ENCODE data around the gene GALNT2.

The GALNT2 gene

DNA sequence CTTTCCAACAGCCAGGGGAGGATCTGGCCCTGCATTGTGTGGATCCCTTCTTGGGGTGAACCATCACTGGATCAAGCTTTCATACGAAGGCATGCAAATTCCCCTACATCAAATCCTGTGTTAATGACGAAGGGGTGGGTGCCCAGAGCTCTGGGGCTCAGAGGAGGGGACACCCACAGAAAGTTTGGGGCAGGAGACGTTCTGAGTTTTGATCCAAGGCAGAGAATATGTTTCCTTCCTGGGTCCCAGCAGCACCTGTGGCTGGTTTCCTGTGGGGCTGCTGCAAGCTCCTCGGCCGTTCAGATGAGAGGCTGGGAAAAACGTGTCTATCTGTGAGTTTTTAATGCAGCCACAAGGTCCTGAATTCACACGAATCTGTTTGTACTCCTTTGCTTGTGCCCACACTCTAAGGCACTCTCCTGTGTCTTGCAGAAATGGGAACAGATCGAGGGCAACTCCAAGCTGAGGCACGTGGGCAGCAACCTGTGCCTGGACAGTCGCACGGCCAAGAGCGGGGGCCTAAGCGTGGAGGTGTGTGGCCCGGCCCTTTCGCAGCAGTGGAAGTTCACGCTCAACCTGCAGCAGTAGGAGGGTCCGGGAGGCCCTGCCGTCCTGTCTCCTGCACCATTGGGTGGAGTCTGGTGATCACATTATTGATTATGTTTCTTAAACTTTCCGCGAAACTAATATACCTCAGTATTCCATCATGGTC, 212.0 kb downstream of the GALNT2 start:
- DNase-seq (ENCODE audit: low read depth) = no peak

DNA sequence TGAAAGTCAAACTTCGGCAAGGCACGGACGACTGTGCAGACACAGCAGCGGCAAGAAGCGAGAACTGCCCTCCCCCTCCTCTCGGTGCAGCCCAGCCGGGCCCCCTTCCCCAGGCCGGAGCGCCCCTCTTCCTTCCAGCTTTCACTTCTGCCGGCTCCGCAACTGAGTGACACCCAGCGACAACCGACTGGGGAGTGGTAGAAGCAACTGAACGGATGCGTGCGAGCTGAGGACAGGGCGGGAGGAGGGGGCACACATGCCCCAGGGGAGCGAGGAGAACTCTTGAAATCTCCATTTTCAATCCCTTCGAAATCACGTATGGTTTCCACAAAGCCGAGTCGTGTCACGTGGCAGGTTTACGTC, 212.5 kb downstream of the GALNT2 start:
- no peak for DNase-seq (ENCODE audit: low read depth)

DNA sequence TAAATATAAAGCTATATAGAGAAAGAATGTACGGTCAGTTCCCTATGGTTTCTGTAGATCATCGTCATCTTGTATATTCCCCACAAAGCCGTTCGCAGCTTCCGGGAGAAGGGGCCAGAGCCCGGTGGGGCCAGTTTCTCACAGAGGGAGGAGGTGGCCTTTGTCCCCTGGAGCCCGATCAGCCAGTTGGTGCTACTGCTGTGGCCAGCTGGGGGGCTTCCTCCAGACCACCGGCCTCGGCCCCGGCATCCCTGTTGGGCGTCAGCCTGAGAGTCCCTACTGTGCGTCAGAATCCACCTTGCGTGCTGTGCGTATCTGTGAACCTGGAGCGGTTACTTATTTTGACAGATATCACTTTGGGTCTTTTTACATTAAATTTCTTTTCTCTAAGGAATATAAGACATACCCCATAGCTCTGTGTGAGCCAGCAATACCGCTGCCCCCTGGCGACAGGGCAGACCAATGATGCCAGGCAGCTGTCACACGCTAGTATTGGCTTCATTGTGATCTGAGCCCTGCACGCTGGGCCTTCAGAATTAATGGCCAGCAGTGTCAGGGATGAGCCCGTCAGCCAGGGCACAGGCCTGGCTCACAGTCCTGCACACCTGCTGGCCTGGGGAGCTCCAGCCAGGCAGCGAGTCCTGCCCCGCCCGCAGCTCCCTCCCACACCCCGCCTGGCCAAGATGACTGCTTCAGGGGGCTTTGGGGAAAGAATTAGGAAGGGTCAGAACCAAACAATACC, 213.2 kb downstream of the GALNT2 start:
- DNase-seq (ENCODE audit: low read depth) = no peak

DNA sequence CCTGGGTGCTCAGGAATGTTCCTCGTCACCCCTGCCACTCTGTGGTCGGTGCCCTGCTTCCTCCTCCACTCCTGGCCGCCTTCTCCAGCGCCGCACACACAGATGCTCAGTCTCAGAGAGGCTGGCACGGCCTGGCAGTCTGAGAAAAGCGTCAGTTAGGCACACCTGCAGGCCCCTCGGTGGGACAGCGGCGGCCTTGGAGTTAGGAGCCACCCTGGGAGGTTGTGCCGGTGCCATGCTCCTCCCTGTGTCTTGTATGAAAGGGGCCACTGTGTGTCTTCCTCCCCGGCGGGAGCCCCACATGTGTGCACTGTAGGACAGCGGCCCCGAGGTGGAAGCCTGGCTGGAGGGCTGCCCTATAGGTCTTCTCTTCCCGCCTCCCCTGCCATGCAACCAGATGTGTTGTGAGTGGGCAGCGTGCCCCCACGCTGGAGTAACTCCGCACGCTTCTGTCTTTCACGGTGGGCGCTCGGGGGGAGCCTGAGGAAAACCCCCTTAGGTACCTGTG, 213.9 kb downstream of the GALNT2 start:
- no peak for DNase-seq (ENCODE audit: low read depth)

DNA sequence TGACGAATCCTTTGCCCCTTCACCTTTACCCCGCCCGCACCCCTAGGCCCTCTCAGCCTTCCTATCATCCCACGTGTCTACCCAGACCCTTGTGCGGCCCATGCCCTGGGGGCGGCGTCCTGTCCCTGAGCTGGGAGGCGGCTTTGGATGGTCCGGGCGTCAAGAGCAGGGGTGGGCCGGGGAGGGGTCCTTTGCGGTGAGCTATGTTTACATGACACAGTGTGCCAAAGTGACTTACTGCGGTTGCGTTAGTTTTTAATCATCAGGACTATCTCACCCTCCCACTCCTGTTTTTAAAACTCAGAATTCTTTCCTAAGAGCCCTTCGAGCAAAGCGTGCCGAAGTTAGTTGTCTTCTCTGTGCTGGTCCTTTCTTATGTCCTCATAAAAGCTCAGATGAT, 214.5 kb downstream of the GALNT2 start:
- no peak for DNase-seq (ENCODE audit: low read depth)

DNA sequence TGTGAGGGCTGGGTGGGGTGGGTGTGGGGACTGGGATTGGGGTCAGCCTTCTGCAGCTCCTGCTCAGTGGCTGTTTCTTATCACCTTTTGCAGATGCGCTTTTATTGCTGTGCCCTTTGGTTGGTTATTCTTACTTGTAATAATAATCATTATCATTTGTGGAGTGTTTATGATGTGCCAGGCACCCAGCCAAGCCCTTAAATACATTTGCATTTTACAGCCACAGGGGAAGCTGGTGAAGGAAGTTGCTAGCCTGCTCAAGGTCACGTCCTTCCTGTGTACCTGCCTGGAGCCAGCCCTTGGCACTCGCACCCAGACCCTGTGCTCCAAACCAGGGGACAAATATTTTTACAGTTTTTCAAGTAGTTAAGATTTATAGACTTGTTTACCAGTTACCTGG, 215.1 kb downstream of the GALNT2 start:
- DNase-seq (ENCODE audit: low read depth) = no peak

DNA sequence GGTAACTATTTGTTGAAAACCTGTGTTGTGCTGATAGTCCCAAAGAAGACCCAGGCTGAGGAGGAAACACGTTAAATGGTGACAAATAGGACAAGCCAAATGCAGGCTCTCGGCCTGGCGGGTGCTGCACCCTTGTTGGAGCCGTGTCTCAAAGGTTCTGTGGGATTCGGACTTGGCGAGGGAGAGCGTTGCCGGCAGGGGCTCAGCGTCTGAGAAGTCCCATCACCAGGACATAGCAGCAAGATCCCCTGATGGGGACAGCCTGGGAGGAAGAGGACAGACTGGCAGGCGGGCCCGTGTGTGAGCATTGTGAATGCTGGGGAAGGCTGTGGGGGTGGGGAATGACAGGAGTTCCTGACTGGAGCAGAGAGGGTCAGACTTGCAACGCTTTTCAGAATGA, 216.6 kb downstream of the GALNT2 start:
- no peak for DNase-seq (ENCODE audit: low read depth)

DNA sequence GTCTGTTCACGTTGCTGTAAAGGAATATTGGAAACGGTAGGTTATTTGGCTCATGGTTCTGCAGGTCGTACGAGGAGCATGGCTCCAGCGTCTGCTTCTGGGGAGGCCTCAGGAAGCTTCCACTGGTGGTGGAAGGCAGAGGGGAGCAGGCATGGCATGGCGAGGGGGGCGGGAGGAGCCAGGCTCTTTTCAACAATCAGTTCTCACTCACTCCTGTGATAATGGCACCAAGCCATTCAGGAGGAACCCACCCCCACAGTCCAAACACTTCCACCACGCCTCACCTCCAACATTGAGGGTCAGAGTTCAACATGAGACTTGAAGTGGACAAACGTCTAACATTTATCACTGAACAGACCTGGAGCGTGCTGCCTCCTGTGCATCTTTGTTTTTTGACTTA, 217.9 kb downstream of the GALNT2 start:
- no peak for DNase-seq (ENCODE audit: low read depth)

DNA sequence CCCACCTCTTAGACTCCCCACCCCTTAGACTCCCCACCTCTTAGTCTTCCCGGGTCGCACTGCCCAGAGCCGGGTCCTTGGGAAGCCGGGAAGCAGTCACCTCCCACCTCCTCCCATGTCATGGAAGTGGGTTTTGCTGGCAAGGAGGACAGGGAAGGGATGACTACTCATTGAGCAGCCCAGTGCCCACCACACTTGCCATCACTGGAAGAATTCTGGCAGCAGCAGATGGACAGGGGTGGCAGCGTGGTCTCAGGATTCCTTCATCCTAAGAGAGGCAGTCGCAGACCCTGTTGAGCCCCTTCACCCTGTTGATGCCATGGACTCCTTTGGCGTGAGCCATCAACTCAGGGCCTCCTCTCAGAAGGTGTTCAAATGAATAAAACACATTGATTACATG, 218.3 kb downstream of the GALNT2 start:
- DNase-seq (ENCODE audit: low read depth) = no peak

DNA sequence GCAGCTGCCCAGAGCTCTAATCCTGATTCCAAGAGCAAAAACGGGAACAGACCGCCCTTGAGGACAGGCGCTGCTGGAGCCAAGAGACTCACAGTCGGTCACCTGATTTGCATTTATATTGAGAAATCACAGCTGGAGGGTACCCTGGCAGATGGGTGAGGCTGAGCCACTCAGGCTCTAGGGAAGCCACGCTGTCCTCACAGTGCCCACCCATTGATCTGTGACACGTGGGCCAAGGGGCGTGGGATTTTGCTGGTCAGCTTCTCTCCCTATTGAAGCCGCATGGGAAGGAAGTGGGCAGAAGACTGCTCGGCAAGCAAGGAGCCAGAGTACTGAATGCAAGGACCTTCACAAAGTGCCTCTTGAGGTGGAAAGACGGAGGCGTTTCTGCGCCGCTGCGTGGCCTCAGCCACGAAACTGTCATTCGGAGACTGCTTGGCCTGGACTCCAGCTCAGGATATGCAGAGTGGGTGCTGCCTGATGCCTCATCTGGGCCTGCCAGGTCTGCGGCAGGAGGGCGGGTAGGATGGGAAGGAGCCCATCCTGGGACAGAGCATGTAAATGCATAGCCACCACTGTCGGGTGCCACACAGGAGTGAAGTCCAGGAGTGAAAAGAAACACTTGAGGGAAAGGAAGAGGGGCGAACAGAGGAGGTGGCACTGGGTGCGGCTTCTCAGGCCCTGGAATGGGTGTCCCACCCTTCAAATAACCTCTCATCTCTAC, 219.3 kb downstream of the GALNT2 start:
- DNase-seq (ENCODE audit: low read depth) = no peak

DNA sequence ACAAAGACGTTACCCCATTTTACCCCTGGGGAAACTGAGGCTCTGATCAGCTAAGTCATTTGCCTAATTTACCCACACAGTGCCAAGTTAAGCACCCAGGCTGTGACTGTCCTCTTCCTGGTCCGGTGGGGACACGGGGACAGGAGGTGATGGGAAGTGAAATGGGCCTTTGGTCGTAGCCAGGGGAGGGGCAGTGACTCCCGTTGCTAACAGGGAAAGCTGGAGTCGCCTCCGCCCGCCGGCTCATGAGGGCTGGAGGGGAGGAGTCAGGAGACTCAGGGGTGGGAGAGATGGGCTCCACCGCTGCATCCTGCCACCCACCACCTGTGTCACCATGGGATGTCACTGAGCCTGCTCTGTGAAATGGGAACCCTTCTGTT, 219.8 kb downstream of the GALNT2 start:
- DNase-seq (ENCODE audit: low read depth) = no peak

DNA sequence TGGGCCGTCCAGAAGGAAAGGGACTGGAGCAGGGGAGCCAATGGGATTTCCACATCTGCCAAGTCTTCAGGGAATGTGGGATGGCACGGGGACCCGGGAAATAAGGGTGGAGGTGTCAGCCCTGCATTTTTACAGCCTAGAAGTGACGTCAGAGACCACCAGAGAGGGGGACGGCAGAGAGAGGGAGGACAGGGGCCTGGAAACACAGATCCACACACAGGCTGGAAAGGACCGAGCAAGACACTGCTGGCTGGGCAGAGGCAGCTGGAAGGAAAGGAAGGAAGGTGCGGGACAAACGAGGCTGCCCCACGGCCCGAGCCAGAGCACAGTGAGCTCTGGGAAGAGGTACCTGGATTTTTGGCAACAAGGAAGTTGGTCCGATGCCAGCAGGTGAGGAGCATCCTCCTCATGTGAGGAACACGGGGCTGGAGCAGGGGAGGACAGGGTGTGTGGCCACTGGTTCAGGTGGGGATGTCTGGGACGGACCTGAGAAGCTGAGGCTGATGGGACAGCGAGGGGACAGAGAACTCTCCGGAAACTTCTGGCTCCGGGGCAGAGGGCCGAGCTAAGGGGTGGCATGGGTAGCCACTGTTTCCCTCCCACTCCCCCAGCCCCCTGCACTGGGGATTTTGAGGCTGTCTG, 220.8 kb downstream of the GALNT2 start:
- no peak for DNase-seq (ENCODE audit: low read depth)

DNA sequence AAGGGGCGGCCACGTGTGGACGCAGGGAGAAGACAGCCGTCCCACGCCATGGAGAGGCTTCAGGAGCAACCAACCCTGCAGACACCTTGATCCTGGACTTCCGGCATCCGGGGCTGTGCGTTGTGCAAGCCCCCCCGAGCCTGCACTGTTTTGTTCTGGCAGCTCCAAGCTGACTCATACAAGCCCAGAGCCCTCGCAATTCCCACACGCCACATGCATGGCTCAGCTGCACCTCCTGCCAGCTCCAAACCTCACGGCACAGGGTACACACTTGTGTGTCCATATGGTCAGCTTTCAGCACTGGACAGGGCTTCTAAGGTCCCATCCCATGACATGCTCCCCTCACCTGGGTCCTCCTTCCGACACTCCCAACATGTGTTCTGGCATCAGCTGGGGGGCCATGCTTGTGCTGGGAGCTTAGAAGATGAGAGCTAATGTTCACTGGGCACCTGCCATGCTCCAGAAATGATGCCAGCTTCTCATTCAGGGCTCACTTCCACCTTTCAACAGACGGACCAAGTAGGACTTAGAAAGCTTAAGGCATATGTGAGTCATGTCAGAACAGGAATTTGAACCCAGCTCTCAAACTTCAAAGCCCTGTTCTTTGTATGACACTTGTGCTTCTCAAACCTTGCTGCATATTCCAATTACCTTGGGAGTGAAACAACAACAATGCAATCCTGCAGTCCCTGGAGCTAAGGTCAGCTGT, 221.8 kb downstream of the GALNT2 start:
- DNase-seq (ENCODE audit: low read depth) = no peak

DNA sequence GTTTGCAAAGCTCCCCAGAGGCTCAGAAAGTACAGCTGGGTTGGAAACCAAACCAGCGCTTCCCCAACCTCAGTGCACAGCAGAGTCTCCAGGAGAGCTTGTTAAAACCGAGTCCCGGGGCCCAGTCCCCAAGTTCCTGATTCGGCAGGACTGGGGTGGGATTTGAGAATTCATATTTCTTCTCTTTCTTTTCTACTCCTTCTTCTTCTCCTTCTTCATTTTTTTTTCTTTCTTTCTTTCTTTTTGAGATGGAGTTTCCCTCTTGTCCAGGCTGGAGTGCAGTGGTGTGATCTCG, 222.3 kb downstream of the GALNT2 start:
- DNase-seq (ENCODE audit: low read depth) = no peak

DNA sequence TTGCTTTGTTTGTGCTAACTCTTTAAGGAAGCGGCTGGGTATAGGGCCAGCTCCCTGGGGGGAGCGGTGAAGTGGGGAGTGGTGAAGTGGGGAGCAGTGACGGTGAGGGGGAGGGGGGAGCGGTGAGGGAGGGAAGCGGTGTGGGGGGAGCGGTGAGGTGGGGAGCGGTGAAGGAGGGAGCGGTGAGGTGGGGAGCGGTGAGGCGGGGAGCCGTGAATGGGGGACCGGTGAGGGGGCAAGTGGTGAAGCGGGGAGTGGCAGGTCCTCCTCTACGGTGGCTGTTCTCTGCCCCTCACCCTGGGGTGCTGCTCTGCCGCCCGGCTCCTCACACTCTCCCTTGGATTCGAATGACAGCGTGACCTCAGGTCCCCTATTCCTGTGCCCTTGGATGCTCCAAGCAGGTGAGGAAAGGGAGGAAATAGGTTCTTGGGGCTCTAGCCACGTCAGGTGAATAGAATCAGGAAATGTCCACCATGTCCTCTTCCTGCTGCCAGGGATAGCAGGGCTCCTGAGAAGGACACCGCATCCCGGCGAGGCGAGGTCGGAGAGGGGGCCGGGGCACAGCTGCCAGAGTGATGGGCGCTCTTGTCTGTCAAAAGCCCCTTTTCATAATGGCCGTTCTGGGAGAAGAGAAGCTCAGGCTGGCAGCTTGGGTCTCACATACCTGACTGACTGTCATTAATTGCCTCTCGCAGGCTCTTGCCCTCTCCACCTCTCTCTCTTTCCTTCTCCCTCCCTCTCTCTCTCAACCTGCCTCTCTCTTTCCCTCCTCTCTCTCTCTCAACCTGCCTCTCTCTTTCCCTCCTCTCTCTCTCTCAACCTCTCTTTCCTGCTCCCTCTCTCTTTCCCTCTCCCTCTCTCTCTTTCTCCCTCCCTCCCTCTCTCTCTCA, 224.9 kb downstream of the GALNT2 start:
- DNase-seq (ENCODE audit: low read depth) = no peak

DNA sequence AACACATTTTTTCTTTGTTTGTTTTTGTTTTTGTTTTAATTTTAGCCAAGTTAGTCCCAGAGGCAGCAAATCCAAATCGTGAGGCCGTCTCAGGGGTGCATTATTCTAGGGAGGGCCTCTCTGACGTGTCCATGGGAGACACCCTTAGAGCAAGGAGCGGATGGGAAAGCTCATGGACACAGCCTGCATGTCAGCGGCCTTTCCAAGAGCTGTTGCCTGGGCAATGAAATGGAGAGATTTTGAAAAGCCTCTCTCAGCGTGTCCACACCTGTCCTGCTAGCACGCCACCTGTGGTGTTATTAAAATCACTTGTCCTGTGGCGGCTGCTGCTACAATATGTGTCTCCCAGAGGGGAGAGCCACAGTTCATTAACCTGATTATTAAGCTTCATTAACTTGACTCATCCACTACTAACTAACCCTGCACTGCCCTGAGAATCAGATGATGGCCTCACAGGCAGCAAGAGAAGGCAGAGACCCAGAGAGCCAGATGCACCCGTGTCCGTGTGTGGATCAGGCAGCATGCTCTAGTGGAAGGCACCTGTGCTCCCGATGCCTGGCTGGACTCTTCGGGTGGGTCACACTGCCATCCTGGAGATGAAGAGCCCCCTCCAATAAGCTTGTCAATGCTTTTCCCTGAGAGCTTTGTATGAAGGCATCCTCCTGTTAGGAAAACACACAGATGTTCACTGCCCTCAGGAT, 225.8 kb downstream of the GALNT2 start:
- no peak for DNase-seq (ENCODE audit: low read depth)

DNA sequence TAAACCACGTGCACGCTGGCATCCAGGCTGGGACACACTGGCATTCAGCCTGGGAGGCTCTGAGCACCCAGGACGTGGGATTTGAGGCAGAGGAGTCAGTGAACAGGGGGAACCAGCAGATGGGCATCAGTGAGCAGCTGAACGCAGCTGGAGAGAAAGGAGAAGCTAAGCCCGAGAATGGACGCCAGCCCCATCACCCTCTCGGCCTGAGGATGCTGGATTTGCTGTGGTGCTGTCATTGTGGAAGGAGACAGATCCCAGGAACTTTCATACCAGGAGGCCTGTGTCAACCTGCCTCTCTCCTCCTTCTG, 226.3 kb downstream of the GALNT2 start:
- DNase-seq (ENCODE audit: low read depth) = no peak

DNA sequence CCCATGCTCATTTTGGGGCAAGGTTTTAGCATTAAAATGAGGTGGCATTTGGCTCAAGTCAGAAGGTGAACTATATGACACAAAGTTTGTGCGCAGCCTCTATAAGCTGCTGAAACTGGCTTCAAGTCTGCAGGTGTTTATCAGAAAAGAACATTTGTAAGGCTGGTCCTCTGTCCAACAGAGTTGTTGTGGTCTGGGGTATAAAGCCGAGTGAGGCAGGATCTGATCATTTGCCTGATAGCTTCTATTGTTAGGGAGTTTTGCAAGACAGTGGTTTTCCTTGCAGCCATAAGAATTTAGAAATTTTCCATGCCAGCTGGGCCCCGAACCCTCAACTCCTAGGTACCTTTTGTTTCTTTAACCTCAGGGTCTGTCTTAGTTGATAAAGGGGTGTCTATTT, 228.3 kb downstream of the GALNT2 start:
- no peak for DNase-seq (ENCODE audit: low read depth)

DNA sequence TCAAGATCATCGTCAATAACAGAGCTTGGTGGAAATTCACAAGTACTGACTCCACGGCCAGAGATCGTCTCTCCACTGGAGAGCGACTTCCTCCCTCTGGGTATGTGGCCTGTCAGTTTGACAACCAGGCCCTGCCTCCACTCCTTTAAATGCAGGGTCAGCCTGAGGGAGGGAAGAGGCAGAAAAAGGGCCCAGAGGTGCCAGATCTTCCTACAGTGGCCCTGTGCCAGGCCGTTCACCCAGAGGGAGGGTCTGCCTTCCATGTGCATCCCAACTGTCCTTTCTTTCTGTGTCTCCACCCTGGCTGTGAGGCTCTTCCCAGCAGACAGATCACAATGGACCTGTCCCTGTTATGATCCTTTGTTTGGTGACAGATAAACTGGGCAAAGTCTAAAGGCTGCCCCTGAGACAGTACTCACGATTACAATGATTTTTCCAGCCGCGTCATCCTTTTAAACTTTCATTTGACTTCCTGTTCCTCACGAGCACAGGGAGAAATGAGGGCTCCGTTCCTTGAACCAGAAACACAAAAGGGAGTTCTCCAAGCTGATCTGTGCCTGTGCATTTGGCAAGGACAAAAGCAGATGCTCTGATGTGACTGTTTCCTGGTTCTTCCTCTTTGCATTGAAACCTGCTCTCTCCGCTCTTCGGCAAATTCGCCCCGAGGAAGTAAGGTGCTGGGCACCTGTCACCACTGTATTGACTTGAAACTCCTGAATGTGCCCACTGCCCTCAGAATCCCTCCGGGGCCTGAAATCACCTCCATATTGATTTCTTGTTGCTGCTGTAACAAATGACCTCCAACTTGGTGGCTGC, 232.4 kb downstream of the GALNT2 start:
- no peak for DNase-seq (ENCODE audit: low read depth)
